GM21367 (cell line): ENCODE data around the gene AMY2B.
"Not testable (repeated sequence)": the region's sequence is repeated elsewhere in the genome, so short reads cannot be mapped to it uniquely, and the experiment has no call there.

ENCODE experiments used
- ATAC-seq: cut with Tn5 transposase; IDR thresholded peaks from one replicate; pipeline ENCODE4 v1.9.1; 2021; ENCODE audit not compliant: unreplicated experiment

Gene AMY2B

DNA sequence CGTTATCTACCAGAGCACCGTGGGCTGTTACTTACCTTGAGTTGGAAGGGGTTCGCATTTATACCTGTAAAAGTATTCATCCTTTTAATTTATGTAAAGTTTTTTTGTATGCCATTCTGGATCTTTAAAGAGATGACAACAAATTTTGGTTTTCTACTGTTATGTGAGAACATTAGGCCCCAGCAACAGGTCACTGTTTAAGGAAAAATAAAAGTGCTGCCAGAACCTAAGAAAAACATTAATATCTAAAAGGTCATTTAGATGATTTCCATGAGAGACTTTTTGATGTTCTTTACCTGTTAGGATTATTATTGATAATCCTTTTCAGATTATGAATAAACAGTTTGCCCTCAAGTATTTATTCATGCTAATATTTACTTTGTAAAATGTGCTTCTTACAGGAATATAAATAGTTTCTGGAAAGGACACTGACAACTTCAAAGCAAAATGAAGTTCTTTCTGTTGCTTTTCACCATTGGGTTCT, 45.6 kb downstream of the AMY2B start, which contains the start of gene AMY2A:
Gene AMY2A (plus strand): TSS at position 434 of the 484 bp plus-strand sequence. CDS start 14 bp downstream, at position 448.
- not testable (repeated sequence) for ATAC-seq

DNA sequence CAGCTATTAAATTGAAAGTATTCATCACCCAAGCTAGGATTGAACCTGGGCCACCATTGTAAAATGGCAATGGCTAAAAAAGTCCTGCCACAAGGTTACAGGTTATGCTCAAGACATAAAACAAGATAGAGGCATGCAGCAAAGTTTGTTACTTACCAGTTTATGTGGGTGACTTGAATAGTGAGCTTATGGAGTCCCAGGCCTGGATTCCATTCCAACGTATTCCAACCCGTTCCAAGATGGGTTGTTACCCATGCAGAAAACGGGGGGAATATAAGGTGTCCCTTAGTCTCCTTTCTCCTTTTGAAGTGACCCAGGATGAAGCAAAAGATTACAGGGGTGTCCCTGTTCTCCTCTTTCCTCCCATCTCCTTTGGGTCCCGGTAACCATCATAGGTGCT, 56.0 kb downstream of the AMY2B start:
- ATAC-seq = not testable (repeated sequence)
